ENCODE results near the gene CASKIN2. TPM values are rescaled to one million over a fixed set of nuclear protein-coding genes. Genes with fewer than 3 reads are reported as not detected.

The CASKIN2 gene
- total RNA-seq, 1 experiment from 2014 or later = 19.7 TPM

- H3K4me3 ChIP-seq = no peak overlapping the region
- DNase-seq (ENCODE audit: low read depth in 1 of 2, low spot score in 2 of 2) = no peak
- no peaks in the 10 kb centered on the region for H3K27me3 ChIP-seq (replicated peaks)
- H3K9me3 ChIP-seq (replicated peaks) = no peaks in the 10 kb centered on the region
- H3K4me1 ChIP-seq (replicated peaks) = peaks cover 39% of the 10 kb centered on the region
- H3K36me3 ChIP-seq = peaks cover 81% of the 10 kb centered on the region
- H3K27ac ChIP-seq = no peak overlapping the region
These were observed 24.2 kb downstream of the CASKIN2 start for GRCh38 chr17:75490953-75491649.

- Histone ChIP-seq H3K4me3 (no peak overlapping the region), H3K27ac (no peak overlapping the region), H3K9me3 (replicated peaks) (no peaks in the 10 kb centered on the region), H3K4me1 (replicated peaks) (peaks cover 38% of the 10 kb centered on the region), H3K27me3 (replicated peaks) (no peaks in the 10 kb centered on the region), H3K36me3 (peaks cover 74% of the 10 kb centered on the region)
- DNase-seq (ENCODE audit: low read depth in 1 of 2, low spot score in 2 of 2) = no peak
These were observed 25.1 kb downstream of the CASKIN2 start for GRCh38 chr17:75490173-75490743.

- DNase-seq (ENCODE audit: low read depth in 1 of 2, low spot score in 2 of 2) = no peak
- Histone ChIP-seq H3K27ac (no peak overlapping the region), H3K9me3 (replicated peaks) (no peaks in the 10 kb centered on the region), H3K36me3 (peaks cover 67% of the 10 kb centered on the region), H3K4me1 (replicated peaks) (peaks cover 30% of the 10 kb centered on the region), H3K4me3 (no peak overlapping the region), H3K27me3 (replicated peaks) (no peaks in the 10 kb centered on the region)
These were observed 25.8 kb downstream of the CASKIN2 start for GRCh38 chr17:75489511-75489955.

- no peak overlapping the region for H3K27ac ChIP-seq
- no peaks in the 10 kb centered on the region for H3K27me3 ChIP-seq (replicated peaks)
- no peaks in the 10 kb centered on the region for H3K9me3 ChIP-seq (replicated peaks)
- no peak for DNase-seq (ENCODE audit: low read depth in 1 of 2, low spot score in 2 of 2)
- H3K4me1 ChIP-seq (replicated peaks) = peaks cover 24% of the 10 kb centered on the region
- peaks cover 61% of the 10 kb centered on the region for H3K36me3 ChIP-seq
- no peak overlapping the region for H3K4me3 ChIP-seq
These were observed 26.4 kb downstream of the CASKIN2 start for GRCh38 chr17:75488693-75489510.

- H3K9me3 ChIP-seq (replicated peaks) = no peaks in the 10 kb centered on the region
- H3K27ac ChIP-seq = no peak overlapping the region
- H3K27me3 ChIP-seq (replicated peaks) = no peaks in the 10 kb centered on the region
- H3K4me3 ChIP-seq = no peak overlapping the region
- no peak for DNase-seq (ENCODE audit: low read depth in 1 of 2, low spot score in 2 of 2)
- H3K4me1 ChIP-seq (replicated peaks) = peaks cover 15% of the 10 kb centered on the region
- H3K36me3 ChIP-seq = peaks cover 54% of the 10 kb centered on the region
These were observed 27.8 kb downstream of the CASKIN2 start for GRCh38 chr17:75487351-75488070.

- H3K27me3 ChIP-seq (replicated peaks) = no peaks in the 10 kb centered on the region
- H3K9me3 ChIP-seq (replicated peaks) = no peaks in the 10 kb centered on the region
- no peak for DNase-seq (ENCODE audit: low read depth in 1 of 2, low spot score in 2 of 2)
- H3K36me3 ChIP-seq = peaks cover 49% of the 10 kb centered on the region
- peaks cover 17% of the 10 kb centered on the region for H3K4me1 ChIP-seq (replicated peaks)
- H3K4me3 ChIP-seq = no peak overlapping the region
- H3K27ac ChIP-seq = no peak overlapping the region
These were observed 28.4 kb downstream of the CASKIN2 start for GRCh38 chr17:75486951-75487350.

GRCh38 chr17:75486151-75486550 is 29.2 kb downstream of the CASKIN2 start:
- Histone ChIP-seq H3K4me3 (no peak overlapping the region), H3K9me3 (replicated peaks) (no peaks in the 10 kb centered on the region), H3K36me3 (peaks cover 41% of the 10 kb centered on the region), H3K27me3 (replicated peaks) (no peaks in the 10 kb centered on the region), H3K27ac (no peak overlapping the region), H3K4me1 (replicated peaks) (peaks cover 24% of the 10 kb centered on the region)
- no peak for DNase-seq (ENCODE audit: low read depth in 1 of 2, low spot score in 2 of 2)

GRCh38 chr17:75485688-75486087 is 29.6 kb downstream of the CASKIN2 start:
- Histone ChIP-seq H3K4me3 (no peak overlapping the region), H3K36me3 (peaks cover 36% of the 10 kb centered on the region)

GRCh38 chr17:75482098-75482942 is 33.0 kb downstream of the CASKIN2 start:
- no peaks in the 10 kb centered on the region for H3K9me3 ChIP-seq (replicated peaks)
- H3K27ac ChIP-seq = no peak overlapping the region
- H3K4me1 ChIP-seq (replicated peaks) = peaks cover 17% of the 10 kb centered on the region
- no peaks in the 10 kb centered on the region for H3K27me3 ChIP-seq (replicated peaks)
- DNase-seq (ENCODE audit: low read depth in 1 of 2, low spot score in 2 of 2) = no peak
- H3K36me3 ChIP-seq = peaks cover 18% of the 10 kb centered on the region
- no peak overlapping the region for H3K4me3 ChIP-seq

More at GRCh38 chr17:75485688-75486087, 29.6 kb downstream of the CASKIN2 start:
- no peak overlapping the region for H3K27ac ChIP-seq
- DNase-seq (ENCODE audit: low read depth in 1 of 2, low spot score in 2 of 2) = no peak
- peaks cover 24% of the 10 kb centered on the region for H3K4me1 ChIP-seq (replicated peaks)
- H3K9me3 ChIP-seq (replicated peaks) = no peaks in the 10 kb centered on the region
- H3K27me3 ChIP-seq (replicated peaks) = no peaks in the 10 kb centered on the region

GRCh38 chr17:75481194-75482068 is 33.9 kb downstream of the CASKIN2 start:
- H3K27ac ChIP-seq = no peak overlapping the region
- no peaks in the 10 kb centered on the region for H3K9me3 ChIP-seq (replicated peaks)
- H3K36me3 ChIP-seq = peaks cover 24% of the 10 kb centered on the region
- H3K4me1 ChIP-seq (replicated peaks) = peaks cover 11% of the 10 kb centered on the region
- H3K27me3 ChIP-seq (replicated peaks) = no peaks in the 10 kb centered on the region
- H3K4me3 ChIP-seq = no peak overlapping the region
- DNase-seq (ENCODE audit: low read depth in 1 of 2, low spot score in 2 of 2) = peak; percentile 32 to 45

- no peaks in the 10 kb centered on the region for H3K9me3 ChIP-seq (replicated peaks)
- DNase-seq (ENCODE audit: low read depth in 1 of 2, low spot score in 2 of 2) = no peak
- H3K27me3 ChIP-seq (replicated peaks) = no peaks in the 10 kb centered on the region
- no peak overlapping the region for H3K27ac ChIP-seq
- H3K4me3 ChIP-seq = no peak overlapping the region
- peaks cover 9% of the 10 kb centered on the region for H3K4me1 ChIP-seq (replicated peaks)
- H3K36me3 ChIP-seq = peaks cover 28% of the 10 kb centered on the region
These were observed 35.1 kb downstream of the CASKIN2 start for GRCh38 chr17:75480281-75480680.

GRCh38 chr17:75478508-75478907 is 36.8 kb downstream of the CASKIN2 start:
- H3K36me3 ChIP-seq = peaks cover 42% of the 10 kb centered on the region
- no peak for DNase-seq (ENCODE audit: low read depth in 1 of 2, low spot score in 2 of 2)

More at GRCh38 chr17:75478508-75478907, 36.8 kb downstream of the CASKIN2 start:
- H3K4me1 ChIP-seq (replicated peaks) = peaks cover 9% of the 10 kb centered on the region
- H3K9me3 ChIP-seq (replicated peaks) = no peaks in the 10 kb centered on the region
- no peaks in the 10 kb centered on the region for H3K27me3 ChIP-seq (replicated peaks)
- H3K4me3 ChIP-seq = no peak overlapping the region
- H3K27ac ChIP-seq = no peak overlapping the region

All from SJSA1 (cell line).